ENCODE results near the gene IL22RA2. TPM values are rescaled to one million over a fixed set of nuclear protein-coding genes. Genes with fewer than 3 reads are reported as not detected.

IL22RA2 gene
- polyA plus RNA-seq, 3 donors from 2014 or later, result not detected

DNA sequence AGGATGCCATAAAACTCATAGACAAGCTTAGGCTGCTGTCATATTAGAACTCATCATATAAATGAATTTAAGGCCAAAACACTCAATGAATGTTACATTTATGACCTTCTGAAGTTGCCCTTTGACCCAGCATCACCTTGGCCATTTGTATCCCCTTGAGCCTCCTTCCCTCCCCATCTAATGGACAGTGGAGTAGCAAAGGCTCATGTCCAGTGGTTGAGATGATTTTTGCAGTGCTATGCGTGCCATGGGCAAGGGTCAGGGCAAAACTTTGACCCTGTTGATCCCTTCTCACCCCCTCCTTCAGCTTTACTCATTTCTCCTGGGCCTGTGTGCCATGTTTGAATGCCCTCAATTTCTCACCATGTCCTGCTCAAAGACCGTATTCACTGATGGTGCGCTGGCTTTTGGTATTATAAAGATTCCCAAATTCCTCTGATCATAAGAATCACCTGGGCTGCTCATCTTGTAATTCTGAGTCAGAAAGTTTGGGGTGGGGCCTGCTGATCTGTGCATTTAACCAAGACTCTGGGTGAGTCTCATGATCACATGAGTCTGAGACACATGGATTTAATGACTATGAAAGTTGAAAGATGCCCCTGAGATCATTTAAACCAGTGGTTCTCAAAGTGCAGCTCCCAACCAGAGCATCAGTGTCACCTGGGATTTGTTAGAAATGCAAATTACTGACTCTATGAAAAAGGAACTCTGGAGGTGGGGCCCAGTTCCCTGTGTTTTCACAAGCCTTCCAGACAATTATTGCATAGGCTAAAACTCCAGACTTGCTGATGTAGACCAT lies 71.2 kb downstream of the IL22RA2 start:
- DNase-seq, result no peak
- H3K9me3 Mint-ChIP-seq, result no peaks in the 10 kb centered on the region
- peak overlapping the region in 2 of 6 donors; percentile 6 to 19 for H3K27ac Mint-ChIP-seq
- H3K27me3 Mint-ChIP-seq (ENCODE audit: low read depth in 3 of 3), result peaks cover 0 to 2% (median 0%) of the 10 kb centered on the region in 3 donors
- no peaks in the 10 kb centered on the region for H3K36me3 Mint-ChIP-seq
- H3K4me3 Mint-ChIP-seq, result no peak overlapping the region
- peaks cover 32 to 44% of the 10 kb centered on the region in 2 donors for H3K4me1 Mint-ChIP-seq

DNA sequence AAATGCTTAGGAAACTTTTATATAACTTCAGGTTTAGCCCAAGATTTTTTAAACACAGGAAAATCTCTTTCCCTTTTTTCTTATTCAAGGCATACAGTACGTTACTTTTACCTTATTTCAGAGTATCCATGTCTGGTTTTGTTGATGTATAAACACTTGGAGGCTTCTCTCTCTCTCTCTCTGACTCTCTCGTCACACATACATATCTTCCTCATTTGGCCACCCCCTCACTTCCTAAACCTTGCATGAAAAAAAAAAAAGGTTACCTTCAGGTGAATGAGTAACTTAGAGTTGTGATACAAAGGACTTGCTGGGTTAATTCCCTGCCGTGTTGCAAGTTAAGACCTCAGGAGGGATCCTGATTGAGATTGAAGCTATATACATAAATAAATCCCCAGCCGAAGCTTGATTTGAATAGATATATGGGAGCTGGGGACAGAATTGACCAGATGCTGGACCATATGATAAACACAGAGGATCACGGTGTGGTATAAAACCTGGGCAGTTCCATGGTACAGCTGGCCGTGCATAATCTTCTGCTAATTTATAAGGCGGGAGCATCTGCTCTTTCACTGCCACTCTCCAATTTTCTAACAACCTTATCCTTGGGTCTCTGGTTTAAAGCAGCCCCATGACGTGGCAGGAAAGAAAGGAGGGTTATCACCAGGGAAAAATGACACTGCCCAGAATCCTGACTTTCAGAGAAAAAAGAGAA lies 73.6 kb downstream of the IL22RA2 start:
- H3K36me3 Mint-ChIP-seq, result no peaks in the 10 kb centered on the region
- DNase-seq, result no peak
- H3K4me1 Mint-ChIP-seq, result peaks cover 35 to 40% of the 10 kb centered on the region in 2 donors
- peaks cover 0 to 2% (median 0%) of the 10 kb centered on the region in 3 donors for H3K27me3 Mint-ChIP-seq (ENCODE audit: low read depth in 3 of 3)
- H3K4me3 Mint-ChIP-seq, result no peak overlapping the region
- no peak overlapping the region for H3K27ac Mint-ChIP-seq
- no peaks in the 10 kb centered on the region for H3K9me3 Mint-ChIP-seq

DNA sequence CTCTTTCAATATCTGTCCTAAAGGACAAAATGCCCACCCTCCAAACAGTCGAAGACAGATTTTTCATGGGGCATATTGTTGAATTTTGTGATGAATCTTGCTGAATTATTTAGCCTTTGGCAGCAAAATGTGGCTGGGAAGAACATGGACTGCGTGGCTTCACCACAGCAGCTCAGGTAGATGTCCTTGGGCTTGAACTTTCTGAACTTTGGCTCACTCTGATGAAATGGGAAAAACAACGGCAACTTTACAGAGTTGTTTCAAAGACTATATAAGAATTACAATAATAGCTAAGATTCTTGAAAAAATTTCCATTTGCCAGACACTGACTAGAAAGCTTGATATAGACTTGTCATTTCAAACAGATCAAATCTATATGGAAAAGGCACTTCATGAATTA lies 75.9 kb downstream of the IL22RA2 start:
- no peaks in the 10 kb centered on the region for H3K9me3 Mint-ChIP-seq
- H3K4me1 Mint-ChIP-seq, result peaks cover 27 to 33% of the 10 kb centered on the region in 2 donors
- peaks cover 0 to 2% (median 0%) of the 10 kb centered on the region in 3 donors for H3K27me3 Mint-ChIP-seq (ENCODE audit: low read depth in 3 of 3)
- no peak overlapping the region for H3K4me3 Mint-ChIP-seq
- H3K27ac Mint-ChIP-seq, result no peak overlapping the region
- DNase-seq, result no peak
- H3K36me3 Mint-ChIP-seq, result no peaks in the 10 kb centered on the region

DNA sequence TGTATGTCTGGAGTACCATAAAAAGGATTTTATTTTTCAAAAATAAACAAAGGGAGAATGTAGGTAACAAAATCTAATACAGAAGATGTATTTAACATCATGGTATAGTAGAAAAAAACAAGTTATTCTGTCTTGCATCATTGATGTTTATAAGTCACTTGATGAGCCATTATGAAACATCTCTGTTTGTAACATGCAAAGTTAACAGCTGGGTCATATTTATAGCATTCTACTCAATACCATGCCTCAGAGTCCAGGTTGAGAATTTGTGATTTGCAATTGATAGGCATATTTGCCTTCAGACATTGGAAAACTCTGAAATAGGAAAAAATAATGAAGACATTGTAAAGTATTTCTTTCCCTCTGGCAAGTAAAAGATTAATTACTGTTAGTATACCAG lies 76.4 kb downstream of the IL22RA2 start:
- Mint-ChIP-seq H3K4me3 (no peak overlapping the region), H3K4me1 (peaks cover 25 to 29% of the 10 kb centered on the region in 2 donors)

DNA sequence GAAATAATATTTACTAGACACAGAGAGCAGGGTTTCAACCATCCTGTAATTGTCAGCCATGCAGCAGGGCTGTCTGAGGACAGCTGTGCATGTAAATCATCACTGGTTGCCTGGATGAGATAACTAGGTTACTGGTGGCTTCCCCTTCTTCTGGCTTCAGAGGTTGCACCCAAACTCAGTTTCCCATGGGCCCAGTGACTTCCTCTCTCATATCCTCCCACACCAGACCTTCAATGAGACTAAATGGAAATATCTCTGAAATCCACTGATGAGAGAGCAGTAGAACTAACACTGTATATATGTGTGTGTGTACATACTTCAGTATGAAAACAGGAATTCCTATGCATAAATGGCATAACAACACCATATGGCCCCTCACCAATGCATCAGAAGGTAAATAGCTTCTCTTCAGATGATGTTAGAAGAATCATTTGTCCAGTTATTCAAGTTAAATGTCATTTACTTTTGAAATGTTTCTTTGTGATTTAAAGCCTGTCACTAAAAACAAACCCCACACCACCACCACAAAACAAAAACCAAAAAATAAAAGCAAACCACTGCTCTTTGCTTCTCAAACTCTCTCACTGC lies 77.7 kb downstream of the IL22RA2 start:
- Mint-ChIP-seq H3K27me3 (ENCODE audit: low read depth in 3 of 3) (no peaks in the 10 kb centered on the region), H3K27ac (peak overlapping the region in 4 of 6 donors; percentile 47 to 73 (median 70)), H3K9me3 (no peaks in the 10 kb centered on the region), H3K36me3 (no peaks in the 10 kb centered on the region), H3K4me3 (peak overlapping the region; percentile 15 to 69 (median 57)), H3K4me1 (peaks cover 25 to 29% of the 10 kb centered on the region in 2 donors)
- DNase-seq, result no peak

More for the DNA sequence above, 76.4 kb downstream of the IL22RA2 start:
- DNase-seq, result no peak
- no peaks in the 10 kb centered on the region for H3K9me3 Mint-ChIP-seq
- H3K27me3 Mint-ChIP-seq (ENCODE audit: low read depth in 3 of 3), result peaks cover 0 to 2% (median 0%) of the 10 kb centered on the region in 3 donors
- no peaks in the 10 kb centered on the region for H3K36me3 Mint-ChIP-seq
- no peak overlapping the region for H3K27ac Mint-ChIP-seq

DNA sequence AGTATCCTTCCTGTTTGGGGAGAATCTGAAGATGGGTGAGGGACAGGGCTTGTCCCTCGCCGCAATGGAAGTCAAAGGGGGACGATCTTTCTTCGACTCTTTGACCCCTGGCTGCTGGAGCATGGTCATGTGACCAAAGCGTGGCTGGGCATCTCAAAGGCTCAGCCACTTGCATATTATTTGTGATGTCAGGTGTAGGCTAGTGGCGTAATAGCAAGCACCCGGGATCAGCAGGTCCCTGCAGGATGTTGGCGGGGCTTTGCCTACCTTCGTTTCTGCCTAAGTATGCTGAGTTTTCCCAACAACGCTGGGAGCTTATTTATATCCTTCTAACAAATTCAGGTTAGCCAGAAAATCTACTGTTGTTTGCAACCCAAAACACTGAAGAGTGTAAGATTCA lies 78.4 kb downstream of the IL22RA2 start:
- peak overlapping the region; percentile 60 to 79 (median 67) for H3K4me3 Mint-ChIP-seq
- H3K27me3 Mint-ChIP-seq (ENCODE audit: low read depth in 3 of 3), result no peaks in the 10 kb centered on the region
- H3K36me3 Mint-ChIP-seq, result no peaks in the 10 kb centered on the region
- H3K27ac Mint-ChIP-seq, result peak overlapping the region in 5 of 6 donors; percentile 13 to 87 (median 76)
- no peak for DNase-seq
- no peaks in the 10 kb centered on the region for H3K9me3 Mint-ChIP-seq
- H3K4me1 Mint-ChIP-seq, result peaks cover 25 to 29% of the 10 kb centered on the region in 2 donors

DNA sequence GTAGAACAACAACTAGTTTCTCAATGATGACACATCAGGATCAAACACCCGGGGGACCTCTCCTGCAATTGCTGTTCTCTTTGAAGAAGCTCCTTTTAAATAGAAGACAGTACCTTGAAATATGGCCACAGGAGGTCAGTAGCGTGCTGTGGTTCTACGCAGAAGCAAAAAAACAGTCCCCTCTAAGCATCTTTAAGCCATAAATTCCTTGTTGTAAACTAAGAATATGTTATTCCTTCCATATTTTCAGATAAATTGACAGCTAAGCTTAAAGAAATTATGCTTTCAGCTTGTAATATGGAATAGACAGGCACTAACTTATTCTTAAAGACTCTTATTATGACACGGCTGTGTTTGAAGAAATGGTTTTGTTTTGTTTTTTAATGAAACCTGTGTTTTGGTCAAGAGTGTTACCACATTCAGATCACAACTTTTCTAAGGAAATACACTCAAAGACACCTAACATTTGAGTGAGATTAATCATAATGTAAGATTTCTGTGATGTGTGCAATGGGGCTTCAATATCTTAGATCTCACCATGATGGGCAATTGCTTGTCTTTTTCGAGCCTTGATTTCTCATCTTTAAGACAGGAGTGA lies 78.9 kb downstream of the IL22RA2 start:
- no peaks in the 10 kb centered on the region for H3K36me3 Mint-ChIP-seq
- H3K27me3 Mint-ChIP-seq (ENCODE audit: low read depth in 3 of 3), result no peaks in the 10 kb centered on the region
- peak; percentile 58 to 69 (median 64) for DNase-seq
- peak overlapping the region; percentile 13 to 87 (median 68) for H3K27ac Mint-ChIP-seq
- no peaks in the 10 kb centered on the region for H3K9me3 Mint-ChIP-seq
- peaks cover 25 to 29% of the 10 kb centered on the region in 2 donors for H3K4me1 Mint-ChIP-seq
- peak overlapping the region; percentile 60 to 79 (median 67) for H3K4me3 Mint-ChIP-seq

Other genes with a start within 250 kb of the IL22RA2 start
- gene IL20RA, start 128.7 kb downstream of the IL22RA2 start, polyA plus RNA-seq, result not detected
- 10 to 100 TPM; 70.4 to 79.3 (median 70.4) TPM for gene IFNGR1, start 45.7 kb upstream of the IL22RA2 start, polyA plus RNA-seq